Measurements from ENCODE around the gene ASCL5.

The ASCL5 gene

GRCh38 chr1:201112173-201112731 lies 14.7 kb downstream of the ASCL5 start, which contains the start of gene CACNA1S:
Gene CACNA1S (minus strand): TSS chr1:201112426. CDS start chr1:201112339, 87 bp downstream.
- no peak within 1 kb of the TSS for H3K4me3 ChIP-seq
- no peak for TF ChIP-seq POLR2AphosphoS5 (IDR thresholded peaks at IDR 0.05; ENCODE audit: borderline replicate concordance, low read depth, low read length)
- TF ChIP-seq FOXP2 (optimal IDR thresholded peaks at IDR 0.05; ENCODE audit: control extremely low read depth, extremely low read length, insufficient read depth) = no peak
- TF ChIP-seq EZH2 (IDR thresholded peaks at IDR 0.05) = no peak
- H3K27ac ChIP-seq = no peak within 1 kb of the TSS
- H3K36me3 ChIP-seq (ENCODE audit: insufficient read depth, low read length) = no peaks in the 10 kb centered on the region
- H3K9ac ChIP-seq (ENCODE audit: insufficient read length) = no peak within 1 kb of the TSS
- DNase-seq (ENCODE audit: low read depth, low spot score) = no peak
- no peaks in the 10 kb centered on the region for H3K9me3 ChIP-seq (ENCODE audit: low read depth, low read length)

GRCh38 chr1:201111672-201112071 lies 15.3 kb downstream of the ASCL5 start:
- DNase-seq (ENCODE audit: low read depth, low spot score) = no peak
- no peak for TF ChIP-seq POLR2AphosphoS5 (IDR thresholded peaks at IDR 0.05; ENCODE audit: borderline replicate concordance, low read depth, low read length)
- no peak for TF ChIP-seq EZH2 (IDR thresholded peaks at IDR 0.05)
- TF ChIP-seq FOXP2 (optimal IDR thresholded peaks at IDR 0.05; ENCODE audit: control extremely low read depth, extremely low read length, insufficient read depth) = no peak
- H3K9me3 ChIP-seq (ENCODE audit: low read depth, low read length) = no peaks in the 10 kb centered on the region
- H3K27ac ChIP-seq = no peak overlapping the region
- H3K36me3 ChIP-seq (ENCODE audit: insufficient read depth, low read length) = no peaks in the 10 kb centered on the region
- H3K9ac ChIP-seq (ENCODE audit: insufficient read length) = no peak overlapping the region
- H3K4me3 ChIP-seq = no peak overlapping the region

GRCh38 chr1:201111156-201111555 lies 15.8 kb downstream of the ASCL5 start:
- H3K4me3 ChIP-seq = no peak overlapping the region
- no peak overlapping the region for H3K27ac ChIP-seq
- no peak overlapping the region for H3K9ac ChIP-seq (ENCODE audit: insufficient read length)
- H3K9me3 ChIP-seq (ENCODE audit: low read depth, low read length) = no peaks in the 10 kb centered on the region
- DNase-seq (ENCODE audit: low read depth, low spot score) = no peak
- TF ChIP-seq FOXP2 (optimal IDR thresholded peaks at IDR 0.05; ENCODE audit: control extremely low read depth, extremely low read length, insufficient read depth) (no peak), EZH2 (IDR thresholded peaks at IDR 0.05) (no peak), POLR2AphosphoS5 (IDR thresholded peaks at IDR 0.05; ENCODE audit: borderline replicate concordance, low read depth, low read length) (no peak)
- H3K36me3 ChIP-seq (ENCODE audit: insufficient read depth, low read length) = no peaks in the 10 kb centered on the region

GRCh38 chr1:201110616-201111015 lies 16.4 kb downstream of the ASCL5 start:
- no peak overlapping the region for H3K9ac ChIP-seq (ENCODE audit: insufficient read length)
- no peak for TF ChIP-seq POLR2AphosphoS5 (IDR thresholded peaks at IDR 0.05; ENCODE audit: borderline replicate concordance, low read depth, low read length)
- TF ChIP-seq FOXP2 (optimal IDR thresholded peaks at IDR 0.05; ENCODE audit: control extremely low read depth, extremely low read length, insufficient read depth) = no peak
- no peak for TF ChIP-seq EZH2 (IDR thresholded peaks at IDR 0.05)

GRCh38 chr1:201110138-201110537 lies 16.8 kb downstream of the ASCL5 start:
- H3K27ac ChIP-seq = no peak overlapping the region
- H3K9ac ChIP-seq (ENCODE audit: insufficient read length) = no peak overlapping the region
- H3K36me3 ChIP-seq (ENCODE audit: insufficient read depth, low read length) = no peaks in the 10 kb centered on the region
- no peak overlapping the region for H3K4me3 ChIP-seq
- H3K9me3 ChIP-seq (ENCODE audit: low read depth, low read length) = no peaks in the 10 kb centered on the region
- no peak for DNase-seq (ENCODE audit: low read depth, low spot score)
- TF ChIP-seq EZH2 (IDR thresholded peaks at IDR 0.05) (no peak), FOXP2 (optimal IDR thresholded peaks at IDR 0.05; ENCODE audit: control extremely low read depth, extremely low read length, insufficient read depth) (no peak), POLR2AphosphoS5 (IDR thresholded peaks at IDR 0.05; ENCODE audit: borderline replicate concordance, low read depth, low read length) (no peak)

More at GRCh38 chr1:201110616-201111015, 16.4 kb downstream of the ASCL5 start:
- no peak overlapping the region for H3K27ac ChIP-seq
- H3K36me3 ChIP-seq (ENCODE audit: insufficient read depth, low read length) = no peaks in the 10 kb centered on the region
- no peak overlapping the region for H3K4me3 ChIP-seq
- DNase-seq (ENCODE audit: low read depth, low spot score) = no peak
- H3K9me3 ChIP-seq (ENCODE audit: low read depth, low read length) = no peaks in the 10 kb centered on the region

GRCh38 chr1:201109651-201110050 lies 17.3 kb downstream of the ASCL5 start:
- H3K36me3 ChIP-seq (ENCODE audit: insufficient read depth, low read length) = no peaks in the 10 kb centered on the region
- no peak overlapping the region for H3K4me3 ChIP-seq
- TF ChIP-seq POLR2AphosphoS5 (IDR thresholded peaks at IDR 0.05; ENCODE audit: borderline replicate concordance, low read depth, low read length) = no peak
- no peak for TF ChIP-seq FOXP2 (optimal IDR thresholded peaks at IDR 0.05; ENCODE audit: control extremely low read depth, extremely low read length, insufficient read depth)
- no peak for TF ChIP-seq EZH2 (IDR thresholded peaks at IDR 0.05)
- H3K27ac ChIP-seq = no peak overlapping the region
- H3K9ac ChIP-seq (ENCODE audit: insufficient read length) = no peak overlapping the region
- no peak for DNase-seq (ENCODE audit: low read depth, low spot score)
- no peaks in the 10 kb centered on the region for H3K9me3 ChIP-seq (ENCODE audit: low read depth, low read length)

- no peak for DNase-seq (ENCODE audit: low read depth, low spot score)
- H3K4me3 ChIP-seq = no peak overlapping the region
- H3K9ac ChIP-seq (ENCODE audit: insufficient read length) = no peak overlapping the region
- TF ChIP-seq POLR2AphosphoS5 (IDR thresholded peaks at IDR 0.05; ENCODE audit: borderline replicate concordance, low read depth, low read length) (no peak), EZH2 (IDR thresholded peaks at IDR 0.05) (no peak), FOXP2 (optimal IDR thresholded peaks at IDR 0.05; ENCODE audit: control extremely low read depth, extremely low read length, insufficient read depth) (no peak)
- no peak overlapping the region for H3K27ac ChIP-seq
- H3K9me3 ChIP-seq (ENCODE audit: low read depth, low read length) = no peaks in the 10 kb centered on the region
- H3K36me3 ChIP-seq (ENCODE audit: insufficient read depth, low read length) = no peaks in the 10 kb centered on the region
Measured at GRCh38 chr1:201108614-201109013, 18.4 kb downstream of the ASCL5 start.

- no peak for DNase-seq (ENCODE audit: low read depth, low spot score)
- H3K9me3 ChIP-seq (ENCODE audit: low read depth, low read length) = no peaks in the 10 kb centered on the region
- no peak overlapping the region for H3K27ac ChIP-seq
- H3K9ac ChIP-seq (ENCODE audit: insufficient read length) = no peak overlapping the region
- H3K4me3 ChIP-seq = no peak overlapping the region
- TF ChIP-seq EZH2 (IDR thresholded peaks at IDR 0.05) = no peak
- TF ChIP-seq FOXP2 (optimal IDR thresholded peaks at IDR 0.05; ENCODE audit: control extremely low read depth, extremely low read length, insufficient read depth) = no peak
- no peak for TF ChIP-seq POLR2AphosphoS5 (IDR thresholded peaks at IDR 0.05; ENCODE audit: borderline replicate concordance, low read depth, low read length)
- H3K36me3 ChIP-seq (ENCODE audit: insufficient read depth, low read length) = no peaks in the 10 kb centered on the region
Measured at GRCh38 chr1:201105688-201106087, 21.3 kb downstream of the ASCL5 start.

GRCh38 chr1:201104141-201104540 lies 22.8 kb downstream of the ASCL5 start:
- H3K9me3 ChIP-seq (ENCODE audit: low read depth, low read length) = no peaks in the 10 kb centered on the region
- DNase-seq (ENCODE audit: low read depth, low spot score) = no peak
- H3K4me3 ChIP-seq = no peak overlapping the region
- no peak overlapping the region for H3K9ac ChIP-seq (ENCODE audit: insufficient read length)
- TF ChIP-seq POLR2AphosphoS5 (IDR thresholded peaks at IDR 0.05; ENCODE audit: borderline replicate concordance, low read depth, low read length) (no peak), EZH2 (IDR thresholded peaks at IDR 0.05) (no peak), FOXP2 (optimal IDR thresholded peaks at IDR 0.05; ENCODE audit: control extremely low read depth, extremely low read length, insufficient read depth) (no peak)
- no peaks in the 10 kb centered on the region for H3K36me3 ChIP-seq (ENCODE audit: insufficient read depth, low read length)
- no peak overlapping the region for H3K27ac ChIP-seq
